Epithelial cell of esophagus (primary cell): Measurements from ENCODE around the gene SULT2B1.
"Not testable (repeated sequence)": the region's sequence is repeated elsewhere in the genome, so short reads cannot be mapped to it uniquely, and the experiment has no call there.

Experiments
- DNase-seq: peaks from one replicate; pipeline ENCODE4 v3.0.0; 2010; ENCODE audit warnings: low read depth
- H3K4me3 ChIP-seq: 2 replicates; pipeline ENCODE4 v1.5.1; 2011; ENCODE audit warnings: mild to moderate bottlenecking, low read length, control low read depth
- TF ChIP-seq, protein P1 (sequence below): IDR thresholded peaks from 2 replicates; pipeline ENCODE4 v1.5.1; 2011; ENCODE audit warnings: low read depth, mild to moderate bottlenecking, low read length, control low read depth, inconsistent platforms; ENCODE audit not compliant: insufficient read depth; ENCODE audit errors: missing control alignments

Gene SULT2B1

DNA sequence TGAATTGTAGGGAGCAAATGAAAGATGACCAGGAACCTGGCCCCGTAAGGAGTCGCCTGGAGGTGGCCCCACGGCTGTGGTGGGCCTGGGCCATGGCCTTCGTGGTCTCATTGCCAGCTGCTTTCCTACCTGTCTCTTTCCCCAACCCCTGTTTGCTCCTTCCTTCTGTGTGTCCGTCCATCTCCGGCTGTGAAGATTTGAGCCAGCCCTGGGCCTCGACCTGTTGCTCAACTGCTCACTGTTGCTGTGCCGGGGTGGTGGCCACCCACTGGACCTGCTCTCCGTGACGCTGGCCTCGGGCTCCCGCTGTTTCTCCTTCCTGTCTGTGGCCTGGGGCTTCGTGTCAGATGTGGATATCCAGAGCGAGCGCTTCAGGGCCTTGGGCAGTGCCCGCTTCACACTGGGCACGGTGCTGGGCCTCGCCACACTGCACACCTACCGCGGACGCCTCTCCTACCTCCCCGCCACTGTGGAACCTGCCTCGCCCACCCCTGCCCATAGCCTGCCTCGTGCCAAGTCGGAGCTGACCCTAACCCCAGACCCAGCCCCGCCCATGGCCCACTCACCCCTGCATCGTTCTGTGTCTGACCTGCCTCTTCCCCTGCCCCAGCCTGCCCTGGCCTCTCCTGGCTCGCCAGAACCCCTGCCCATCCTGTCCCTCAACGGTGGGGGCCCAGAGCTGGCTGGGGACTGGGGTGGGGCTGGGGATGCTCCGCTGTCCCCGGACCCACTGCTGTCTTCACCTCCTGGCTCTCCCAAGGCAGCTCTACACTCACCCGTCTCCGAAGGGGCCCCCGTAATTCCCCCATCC lies 76.7 kb downstream of the SULT2B1 start:
- no peak overlapping the region for H3K4me3 ChIP-seq
- DNase-seq, result no peak

DNA sequence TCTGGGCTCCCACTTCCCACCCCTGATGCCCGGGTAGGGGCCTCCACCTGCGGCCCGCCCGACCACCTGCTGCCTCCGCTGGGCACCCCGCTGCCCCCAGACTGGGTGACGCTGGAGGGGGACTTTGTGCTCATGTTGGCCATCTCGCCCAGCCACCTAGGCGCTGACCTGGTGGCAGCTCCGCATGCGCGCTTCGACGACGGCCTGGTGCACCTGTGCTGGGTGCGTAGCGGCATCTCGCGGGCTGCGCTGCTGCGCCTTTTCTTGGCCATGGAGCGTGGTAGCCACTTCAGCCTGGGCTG lies 77.3 kb downstream of the SULT2B1 start:
- DNase-seq, result no peak
- TF ChIP-seq, protein P1, sequence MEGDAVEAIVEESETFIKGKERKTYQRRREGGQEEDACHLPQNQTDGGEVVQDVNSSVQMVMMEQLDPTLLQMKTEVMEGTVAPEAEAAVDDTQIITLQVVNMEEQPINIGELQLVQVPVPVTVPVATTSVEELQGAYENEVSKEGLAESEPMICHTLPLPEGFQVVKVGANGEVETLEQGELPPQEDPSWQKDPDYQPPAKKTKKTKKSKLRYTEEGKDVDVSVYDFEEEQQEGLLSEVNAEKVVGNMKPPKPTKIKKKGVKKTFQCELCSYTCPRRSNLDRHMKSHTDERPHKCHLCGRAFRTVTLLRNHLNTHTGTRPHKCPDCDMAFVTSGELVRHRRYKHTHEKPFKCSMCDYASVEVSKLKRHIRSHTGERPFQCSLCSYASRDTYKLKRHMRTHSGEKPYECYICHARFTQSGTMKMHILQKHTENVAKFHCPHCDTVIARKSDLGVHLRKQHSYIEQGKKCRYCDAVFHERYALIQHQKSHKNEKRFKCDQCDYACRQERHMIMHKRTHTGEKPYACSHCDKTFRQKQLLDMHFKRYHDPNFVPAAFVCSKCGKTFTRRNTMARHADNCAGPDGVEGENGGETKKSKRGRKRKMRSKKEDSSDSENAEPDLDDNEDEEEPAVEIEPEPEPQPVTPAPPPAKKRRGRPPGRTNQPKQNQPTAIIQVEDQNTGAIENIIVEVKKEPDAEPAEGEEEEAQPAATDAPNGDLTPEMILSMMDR, result no peak
- H3K4me3 ChIP-seq, result no peak overlapping the region

More for the DNA sequence above, 76.7 kb downstream of the SULT2B1 start:
- TF ChIP-seq, protein P1, result no peak

DNA sequence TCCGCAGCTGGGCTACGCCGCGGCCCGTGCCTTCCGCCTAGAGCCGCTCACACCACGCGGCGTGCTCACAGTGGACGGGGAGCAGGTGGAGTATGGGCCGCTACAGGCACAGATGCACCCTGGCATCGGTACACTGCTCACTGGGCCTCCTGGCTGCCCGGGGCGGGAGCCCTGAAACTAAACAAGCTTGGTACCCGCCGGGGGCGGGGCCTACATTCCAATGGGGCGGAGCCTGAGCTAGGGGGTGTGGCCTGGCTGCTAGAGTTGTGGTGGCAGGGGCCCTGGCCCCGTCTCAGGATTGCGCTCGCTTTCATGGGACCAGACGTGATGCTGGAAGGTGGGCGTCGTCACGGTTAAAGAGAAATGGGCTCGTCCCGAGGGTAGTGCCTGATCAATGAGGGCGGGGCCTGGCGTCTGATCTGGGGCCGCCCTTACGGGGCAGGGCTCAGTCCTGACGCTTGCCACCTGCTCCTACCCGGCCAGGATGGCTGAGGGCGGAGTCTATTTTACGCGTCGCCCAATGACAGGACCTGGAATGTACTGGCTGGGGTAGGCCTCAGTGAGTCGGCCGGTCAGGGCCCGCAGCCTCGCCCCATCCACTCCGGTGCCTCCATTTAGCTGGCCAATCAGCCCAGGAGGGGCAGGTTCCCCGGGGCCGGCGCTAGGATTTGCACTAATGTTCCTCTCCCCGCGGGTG lies 77.8 kb downstream of the SULT2B1 start:
- DNase-seq, result peak; percentile 59
- TF ChIP-seq, protein P1, result no peak
- H3K4me3 ChIP-seq, result no peak overlapping the region

DNA sequence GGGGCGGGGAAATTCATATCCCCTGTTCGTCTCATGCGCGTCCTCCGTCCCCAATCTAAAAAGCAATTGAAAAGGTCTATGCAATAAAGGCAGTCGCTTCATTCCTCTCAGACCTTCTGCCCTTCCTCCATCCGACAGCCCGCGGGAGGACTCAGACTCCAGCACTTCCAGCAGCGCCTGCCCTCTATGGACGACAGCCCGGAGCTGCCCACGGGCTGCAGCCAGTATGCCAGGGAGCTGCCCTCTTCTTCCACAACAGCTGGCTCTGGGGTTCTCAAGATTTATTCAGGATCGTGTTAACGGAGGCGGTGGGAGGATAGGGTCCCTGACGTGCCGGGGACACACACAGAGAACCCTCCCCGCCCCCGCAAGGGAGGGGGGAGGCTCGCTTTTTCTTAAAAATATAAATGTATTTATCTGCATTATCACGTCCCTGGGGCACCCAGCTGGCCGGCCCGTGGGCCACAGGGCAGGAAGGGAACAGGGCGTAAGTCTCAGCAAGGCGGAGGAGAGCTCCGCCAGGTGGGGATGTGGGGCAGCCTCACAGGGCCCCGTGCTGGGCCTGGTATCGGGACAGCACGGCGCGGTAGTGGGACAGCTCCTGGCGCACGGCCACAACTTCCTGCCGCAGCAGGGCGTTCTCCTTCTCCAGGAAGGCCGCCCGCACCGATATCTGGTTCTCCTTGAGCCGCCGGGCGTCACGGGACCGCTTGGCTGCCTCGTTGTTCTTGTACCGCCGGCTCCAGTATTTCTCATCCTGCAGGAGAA lies 78.5 kb downstream of the SULT2B1 start:
- peak; percentile 37 for DNase-seq
- TF ChIP-seq, protein P1, result peak; percentile 1
- H3K4me3 ChIP-seq, result no peak overlapping the region

DNA sequence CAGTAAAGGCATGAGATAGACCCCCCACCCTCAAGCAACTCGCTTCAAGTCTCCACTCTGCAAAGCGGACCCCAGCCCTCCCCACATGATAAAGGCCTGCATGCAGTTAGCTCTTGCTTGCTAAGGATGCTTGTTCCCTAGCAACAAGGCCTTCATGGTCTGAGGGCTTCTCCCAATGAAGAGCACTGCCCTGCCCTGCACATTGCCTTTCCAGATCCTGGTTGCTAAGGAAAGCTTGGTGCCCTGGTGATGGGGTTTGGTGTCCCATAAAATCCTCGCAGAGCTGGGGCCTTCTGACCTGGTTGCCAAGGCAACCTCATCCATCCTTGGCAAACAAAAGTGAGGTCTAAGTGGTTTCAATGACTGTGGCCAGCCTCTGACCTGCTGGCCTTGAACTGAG lies 79.3 kb downstream of the SULT2B1 start:
- TF ChIP-seq, protein P1, result no peak
- DNase-seq, result no peak
- H3K4me3 ChIP-seq, result no peak overlapping the region

DNA sequence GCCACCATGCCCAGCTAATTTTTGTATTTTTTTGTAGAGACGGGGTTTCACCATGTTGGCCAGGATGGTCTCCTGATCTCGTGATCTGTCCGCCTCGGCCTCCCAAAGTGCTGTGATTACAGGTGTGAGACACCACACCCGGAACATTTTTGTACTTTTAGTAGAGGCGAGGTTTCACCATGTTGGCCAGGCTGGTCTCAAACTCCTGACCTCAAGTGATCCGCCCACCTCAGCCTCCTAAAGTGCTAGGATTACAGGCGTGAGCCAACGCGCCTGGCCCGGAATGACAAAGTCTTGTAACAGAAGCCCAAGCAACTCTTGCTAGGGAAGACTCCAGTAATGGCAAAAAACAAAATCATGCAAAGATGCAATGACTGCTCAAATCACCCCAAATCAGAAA lies 80.3 kb downstream of the SULT2B1 start:
- not testable (repeated sequence) for H3K4me3 ChIP-seq, DNase-seq

DNA sequence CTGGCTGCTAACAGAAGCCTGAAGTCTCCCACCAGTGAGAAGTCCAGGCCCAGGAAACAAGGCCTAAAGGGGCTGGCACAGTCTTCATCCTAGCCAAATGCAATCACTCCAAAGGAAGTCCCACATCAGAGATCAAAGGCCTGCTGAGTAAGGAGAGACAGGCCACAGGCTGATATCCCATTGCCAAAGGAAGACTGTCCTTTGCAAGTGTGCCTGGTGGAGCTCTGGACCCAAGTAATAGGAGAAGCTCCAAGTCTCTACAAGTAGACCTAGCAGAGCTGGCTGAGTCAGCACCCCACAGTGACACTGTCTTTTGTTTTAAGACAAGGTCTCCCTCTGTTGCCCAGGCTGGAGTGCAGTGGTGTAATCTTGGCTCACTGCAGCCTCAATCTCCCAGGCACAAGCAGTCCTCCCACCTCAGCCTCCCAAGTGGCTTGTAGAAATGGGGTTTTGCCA lies 80.7 kb downstream of the SULT2B1 start:
- DNase-seq, result peak; percentile 87
- no peak overlapping the region for H3K4me3 ChIP-seq
- TF ChIP-seq, protein P1, result no peak
